ENCODE data around the gene SLC12A2. TPM values are rescaled to one million over a fixed set of nuclear protein-coding genes. Genes with fewer than 3 reads are reported as not detected.

Gene SLC12A2
- total RNA-seq, 4 donors from 2014 or later = 105 to 137 (median 129) TPM

GRCh38 chr5:128169401-128170017 lies 85.9 kb downstream of the SLC12A2 start:
- no peak for TF ChIP-seq CTCF (IDR thresholded peaks at IDR 0.05)
- TF ChIP-seq POLR2AphosphoS5 (IDR thresholded peaks at IDR 0.05) = no peak
- no peak for TF ChIP-seq EP300 (IDR thresholded peaks at IDR 0.05)
- no peak for TF ChIP-seq POLR2A (IDR thresholded peaks at IDR 0.05)
- Histone ChIP-seq H3K9me3 (no peaks in the 10 kb centered on the region), H3K27ac (no peak overlapping the region), H3K36me3 (peaks cover 0 to 33% of the 10 kb centered on the region in 2 donors), H3K27me3 (no peaks in the 10 kb centered on the region), H3K4me3 (no peak overlapping the region), H3K4me1 (no peaks in the 10 kb centered on the region)
- 62 to 81% methylated on average over 2 of the region's 2 CpGs for WGBS, 2 donors (ENCODE audit: low coverage in 1 of 2)
- no peak for ATAC-seq

DNA sequence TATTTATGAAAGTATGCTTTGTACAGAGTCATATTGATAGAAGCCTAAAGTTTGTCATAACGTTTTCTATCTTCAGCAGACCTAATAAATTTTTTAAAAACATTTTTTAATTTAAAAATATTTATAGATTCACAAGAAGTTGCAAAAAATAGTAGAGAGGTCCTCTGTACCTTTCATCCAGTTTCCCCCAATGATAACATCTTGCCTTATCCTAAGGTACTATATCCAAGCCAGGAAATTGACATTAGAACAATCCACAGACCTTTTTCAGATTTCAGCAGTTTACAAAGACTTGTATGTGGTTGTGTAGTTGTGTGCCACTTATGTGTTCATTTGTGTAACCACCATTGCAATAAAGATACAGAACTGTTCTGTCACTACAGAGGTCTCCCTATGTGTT lies 88.5 kb downstream of the SLC12A2 start:
- no peak for ATAC-seq
- TF ChIP-seq POLR2AphosphoS5 (IDR thresholded peaks at IDR 0.05) (no peak), POLR2A (IDR thresholded peaks at IDR 0.05) (no peak), CTCF (IDR thresholded peaks at IDR 0.05) (no peak), EP300 (IDR thresholded peaks at IDR 0.05) (no peak)

DNA sequence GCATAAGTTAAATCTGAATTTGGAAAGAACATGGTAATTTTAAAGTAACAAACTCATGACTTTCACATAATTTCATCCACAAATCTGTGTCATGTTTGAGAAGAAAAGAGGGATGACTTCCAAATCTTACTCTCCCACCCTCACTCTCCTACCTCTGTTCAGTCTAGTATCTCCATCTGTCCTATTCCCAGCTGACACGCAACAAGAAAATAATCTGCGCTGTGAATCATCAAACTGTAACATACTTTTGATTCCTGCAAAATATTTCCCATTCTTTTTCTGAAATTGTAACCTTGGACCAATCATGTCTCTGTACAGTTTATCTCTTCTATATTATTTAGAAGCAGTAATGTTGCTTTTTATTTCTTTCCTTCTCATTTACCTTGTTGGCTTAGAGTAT lies 91.4 kb downstream of the SLC12A2 start:
- no peak for ATAC-seq
- Histone ChIP-seq H3K4me1 (no peaks in the 10 kb centered on the region), H3K4me3 (no peak overlapping the region), H3K36me3 (peaks cover 3 to 38% of the 10 kb centered on the region in 2 donors), H3K9me3 (no peaks in the 10 kb centered on the region), H3K27ac (no peak overlapping the region), H3K27me3 (no peaks in the 10 kb centered on the region)
- 86 to 88% methylated on average over 2 of the region's 2 CpGs for WGBS, 2 donors (ENCODE audit: low coverage in 1 of 2)
- TF ChIP-seq CTCF (IDR thresholded peaks at IDR 0.05) (no peak), POLR2A (IDR thresholded peaks at IDR 0.05) (no peak), POLR2AphosphoS5 (IDR thresholded peaks at IDR 0.05) (no peak), EP300 (IDR thresholded peaks at IDR 0.05) (no peak)

More for the DNA sequence above, 88.5 kb downstream of the SLC12A2 start:
- no peaks in the 10 kb centered on the region for H3K4me1 ChIP-seq
- peaks cover 0 to 32% of the 10 kb centered on the region in 2 donors for H3K36me3 ChIP-seq
- no peaks in the 10 kb centered on the region for H3K27me3 ChIP-seq
- H3K9me3 ChIP-seq = no peaks in the 10 kb centered on the region
- no peak overlapping the region for H3K27ac ChIP-seq
- 91 to 92% methylated on average over 1 of the region's 1 CpG for WGBS, 2 donors (ENCODE audit: low coverage in 1 of 2)
- no peak overlapping the region for H3K4me3 ChIP-seq

GRCh38 chr5:128192368-128192767 lies 108.8 kb downstream of the SLC12A2 start:
- Histone ChIP-seq H3K9me3 (no peaks in the 10 kb centered on the region), H3K27me3 (no peaks in the 10 kb centered on the region), H3K4me1 (peaks cover 0 to 8% (median 0%) of the 10 kb centered on the region in 3 donors), H3K4me3 (no peak overlapping the region), H3K36me3 (peaks cover 0 to 32% of the 10 kb centered on the region in 2 donors), H3K27ac (no peak overlapping the region)
- no peak for ATAC-seq
- TF ChIP-seq EP300 (IDR thresholded peaks at IDR 0.05) (no peak), POLR2AphosphoS5 (IDR thresholded peaks at IDR 0.05) (no peak), POLR2A (IDR thresholded peaks at IDR 0.05) (no peak)
- 79 to 95% methylated on average over 2 of the region's 2 CpGs for WGBS, 2 donors (ENCODE audit: low coverage in 1 of 2)

GRCh38 chr5:128193665-128194390 lies 110.3 kb downstream of the SLC12A2 start:
- Histone ChIP-seq H3K36me3 (peaks cover 0 to 25% of the 10 kb centered on the region in 2 donors), H3K4me3 (no peak overlapping the region), H3K9me3 (no peaks in the 10 kb centered on the region), H3K4me1 (peaks cover 0 to 18% (median 0%) of the 10 kb centered on the region in 3 donors), H3K27ac (no peak overlapping the region), H3K27me3 (no peaks in the 10 kb centered on the region)
- no peak for ATAC-seq
- TF ChIP-seq CTCF (IDR thresholded peaks at IDR 0.05) = no peak
- no peak for TF ChIP-seq POLR2AphosphoS5 (IDR thresholded peaks at IDR 0.05)
- TF ChIP-seq EP300 (IDR thresholded peaks at IDR 0.05) = no peak
- no peak for TF ChIP-seq POLR2A (IDR thresholded peaks at IDR 0.05)
- 83 to 90% methylated on average over 3 of the region's 3 CpGs for WGBS, 2 donors (ENCODE audit: low coverage in 1 of 2)
